ENCODE data around the gene RPS6KA5. TPM values are rescaled to one million over a fixed set of nuclear protein-coding genes. Genes with fewer than 3 reads are reported as not detected.

Gene RPS6KA5
- total RNA-seq, 1 experiment from 2014 or later, result 24.2 TPM

- Histone ChIP-seq H3K4me1 (ENCODE audit: control insufficient read depth in 1 of 2, insufficient read depth in 2 of 2, low read length in 2 of 2) (peaks cover 24 to 49% of the 10 kb centered on the region in 2 experiments), H3K36me3 (ENCODE audit: control insufficient read depth in 1 of 2, insufficient read depth in 2 of 2, low read length in 2 of 2) (no peaks in the 10 kb centered on the region), H3K9me3 (ENCODE audit: control insufficient read depth in 1 of 2, insufficient read depth in 1 of 2, low read depth in 1 of 2, low read length in 2 of 2) (no peaks in the 10 kb centered on the region), H3K9me2 (ENCODE audit: insufficient read depth) (no peaks in the 10 kb centered on the region), H4K20me1 (ENCODE audit: insufficient read depth) (no peaks in the 10 kb centered on the region), H2AFZ (ENCODE audit: low read depth, low read length, poor library complexity, severe bottlenecking) (peak overlapping the region; percentile 98), H3K4me2 (ENCODE audit: low read length) (peak overlapping the region; percentile 83), H3K9ac (ENCODE audit: low read length) (peak overlapping the region; percentile 34), H3K27ac (ENCODE audit: low read depth, low read length) (peak overlapping the region; percentile 72; the same call in 1 of the 2 replicates), H3K27me3 (ENCODE audit: insufficient read depth, low read length) (no peaks in the 10 kb centered on the region), H3K4me3 (replicated peaks in 1 of 2; ENCODE audit: low read depth in 1 of 2, low read length in 2 of 2) (peak overlapping the region; percentile 22 to 48), H3K79me2 (ENCODE audit: insufficient read depth, low read length) (no peaks in the 10 kb centered on the region)
- intact Hi-C loops (cut with micrococcal nuclease), result no loop called here
- no TSS peak for BruUV-seq (replicated peaks)
- ChIA-PET RAD21 (ENCODE audit: low non-redundant PET in 1 of 2, low total read pairs in 2 of 2, uncharacterized antibody in 2 of 2, unreplicated experiment in 2 of 2) (no interaction called here), CTCF (interaction anchor here (1.0 kb wide), 1 partner anchor 52 kb away, joined by 3 read pairs; no protein-coding TSS in a partner anchor), POLR2A (no interaction called here)
- DNase-seq (ENCODE audit: low read depth, low spot score) (peak; percentile 45), ATAC-seq (peak; percentile 78)
- TF ChIP-seq JUND (IDR thresholded peaks at IDR 0.05) (peak; percentile 71), SP1 (IDR thresholded peaks at IDR 0.05; ENCODE audit: low read depth) (peak; percentile 51), CTCF (IDR thresholded peaks at IDR 0.05 in 2 of 3, conservative IDR thresholded peaks at IDR 0.05 in 1 of 3; ENCODE audit: borderline replicate concordance in 1 of 3, insufficient read depth in 1 of 3, low read depth in 2 of 3, low read length in 2 of 3) (no peak), FOSL1 (IDR thresholded peaks at IDR 0.05; ENCODE audit: low read depth) (peak; percentile 47), TCF7L2 (IDR thresholded peaks at IDR 0.05; ENCODE audit: borderline replicate concordance, extremely low read depth, insufficient read depth, insufficient read length) (peak; percentile 23), ZFX (IDR thresholded peaks at IDR 0.05) (no peak), ATF3 (IDR thresholded peaks at IDR 0.05) (peak; percentile 51; the same call in 1 of the 2 replicates), POLR2AphosphoS5 (IDR thresholded peaks at IDR 0.05; ENCODE audit: low read depth, low read length) (peak; percentile 43; the same call in 1 of the 2 replicates)
Measured at GRCh38 chr14:90850487-90850886, 210.0 kb downstream of the RPS6KA5 start.

All from HCT116 (cell line).